DMS153 treated with DMSO at 0.1 percent for 48 hours (cell line): ENCODE results near the gene HOXD9.

Experiments used
- DNase-seq: peaks from one replicate; lab custom pipeline; 2025; ENCODE audit not compliant: unreplicated experiment; lab: John Stamatoyannopoulos, UW

Gene HOXD9

GRCh38 chr2:176164611-176165369 is 42.3 kb downstream of the HOXD9 start:
- DNase-seq, result no peak

- no peak for DNase-seq
Observed at GRCh38 chr2:176165370-176166050, 43.0 kb downstream of the HOXD9 start.

GRCh38 chr2:176166272-176166671 is 43.8 kb downstream of the HOXD9 start:
- no peak for DNase-seq

- DNase-seq, result no peak
Observed at GRCh38 chr2:176167398-176167797, 44.9 kb downstream of the HOXD9 start.

GRCh38 chr2:176169181-176169580 is 46.7 kb downstream of the HOXD9 start:
- no peak for DNase-seq

GRCh38 chr2:176169711-176170110 is 47.2 kb downstream of the HOXD9 start:
- no peak for DNase-seq

GRCh38 chr2:176170602-176171305 is 48.2 kb downstream of the HOXD9 start:
- no peak for DNase-seq

GRCh38 chr2:176171351-176172006 is 49.0 kb downstream of the HOXD9 start:
- no peak for DNase-seq

- no peak for DNase-seq
Observed at GRCh38 chr2:176172007-176172894, 49.7 kb downstream of the HOXD9 start.

- no peak for DNase-seq
Observed at GRCh38 chr2:176172895-176173566, 50.5 kb downstream of the HOXD9 start.

- DNase-seq, result no peak
Observed at GRCh38 chr2:176173567-176174381, 51.3 kb downstream of the HOXD9 start.

- no peak for DNase-seq
Observed at GRCh38 chr2:176174382-176174823, 51.9 kb downstream of the HOXD9 start.
